Stimulated activated CD8-positive, alpha-beta memory T cell treated with anti-CD3 and anti-CD28 coated beads, Interleukin-4, amount 100 ng/mL, for 48 hours (primary cell): ENCODE results near the gene ANGPTL8.

ENCODE experiments used
- DNase-seq: peaks from one replicate; pipeline ENCODE4 v3.0.0-alpha.2; 2020

The ANGPTL8 gene

GRCh38 chr19:11239377-11240000, at the start of gene ANGPTL8:
ANGPTL8 (plus strand) TSS chr19:11239619; CDS start chr19:11239638, 19 bp downstream.
- DNase-seq: no peak

- DNase-seq: no peak
Measured at GRCh38 chr19:11190501-11190900, 48.9 kb upstream of the ANGPTL8 start.

- peak; percentile 32 for DNase-seq
Measured at GRCh38 chr19:11191273-11191755, 48.1 kb upstream of the ANGPTL8 start.

GRCh38 chr19:11191934-11192333, 47.5 kb upstream of the ANGPTL8 start:
- DNase-seq: no peak

GRCh38 chr19:11192957-11193939, 46.2 kb upstream of the ANGPTL8 start:
- no peak for DNase-seq

- DNase-seq: no peak
Measured at GRCh38 chr19:11194173-11194572, 45.2 kb upstream of the ANGPTL8 start.

GRCh38 chr19:11194656-11195558, 44.5 kb upstream of the ANGPTL8 start:
- no peak for DNase-seq

GRCh38 chr19:11195681-11196080, 43.7 kb upstream of the ANGPTL8 start:
- DNase-seq: no peak

GRCh38 chr19:11196406-11197287, 42.8 kb upstream of the ANGPTL8 start:
- no peak for DNase-seq

- peak; percentile 86 for DNase-seq
Measured at GRCh38 chr19:11197291-11198174, 41.9 kb upstream of the ANGPTL8 start, which contains the start of gene KANK2. KANK2 (minus strand) TSS chr19:11197545; CDS start chr19:11194511, 3,034 bp downstream.

GRCh38 chr19:11198175-11198534, 41.3 kb upstream of the ANGPTL8 start:
- no peak for DNase-seq

- no peak for DNase-seq
Measured at GRCh38 chr19:11198769-11199424, 40.5 kb upstream of the ANGPTL8 start.

- no peak for DNase-seq
Measured at GRCh38 chr19:11199517-11199916, 39.9 kb upstream of the ANGPTL8 start.

- DNase-seq: no peak
Measured at GRCh38 chr19:11200015-11200574, 39.3 kb upstream of the ANGPTL8 start.

GRCh38 chr19:11200931-11201330, 38.5 kb upstream of the ANGPTL8 start:
- DNase-seq: no peak

GRCh38 chr19:11201791-11202190, 37.6 kb upstream of the ANGPTL8 start:
- DNase-seq: no peak

- no peak for DNase-seq
Measured at GRCh38 chr19:11202488-11203193, 36.8 kb upstream of the ANGPTL8 start.

GRCh38 chr19:11203194-11204075, 36.0 kb upstream of the ANGPTL8 start:
- DNase-seq: peak; percentile 70
